ENCODE data around the gene KCNK5. TPM values are rescaled to one million over a fixed set of nuclear protein-coding genes. Genes with fewer than 3 reads are reported as not detected.

Gene KCNK5
- polyA plus RNA-seq, 1 experiment: not detected

GRCh38 chr6:39226639-39227329, 2.5 kb downstream of the KCNK5 start:
- TF ChIP-seq CTCF (IDR thresholded peaks at IDR 0.05; ENCODE audit: low read depth, low read length): no peak
- ChIA-PET POLR2A (no interaction called here), CTCF (no interaction called here)
- no peak for DNase-seq (ENCODE audit: low read depth, low spot score)
- H3K9me3 ChIP-seq (ENCODE audit: control insufficient read depth, insufficient read depth, low read length): peaks cover 6% of the 10 kb centered on the region; the same call in 1 of the 2 replicates
- H3K27me3 ChIP-seq (ENCODE audit: control insufficient read depth, insufficient read depth, low read length): peaks cover 27% of the 10 kb centered on the region
- H3K4me3 ChIP-seq (ENCODE audit: low read depth, low read length): no peak overlapping the region
- H3K27ac ChIP-seq (ENCODE audit: low read depth, low read length): no peak overlapping the region

GRCh38 chr6:39225946-39226437, 3.3 kb downstream of the KCNK5 start:
- CTCF ChIA-PET: no interaction called here
- POLR2A ChIA-PET: no interaction called here

GRCh38 chr6:39225543-39225942, 3.7 kb downstream of the KCNK5 start:
- ChIA-PET CTCF (no interaction called here), POLR2A (no interaction called here)
- no peak overlapping the region for H3K27ac ChIP-seq (ENCODE audit: low read depth, low read length)
- no peak overlapping the region for H3K4me3 ChIP-seq (ENCODE audit: low read depth, low read length)
- DNase-seq (ENCODE audit: low read depth, low spot score): no peak
- peaks cover 6% of the 10 kb centered on the region; the same call in 1 of the 2 replicates for H3K9me3 ChIP-seq (ENCODE audit: control insufficient read depth, insufficient read depth, low read length)
- peaks cover 27% of the 10 kb centered on the region for H3K27me3 ChIP-seq (ENCODE audit: control insufficient read depth, insufficient read depth, low read length)
- TF ChIP-seq CTCF (IDR thresholded peaks at IDR 0.05; ENCODE audit: low read depth, low read length): no peak

More at GRCh38 chr6:39225946-39226437, 3.3 kb downstream of the KCNK5 start:
- DNase-seq (ENCODE audit: low read depth, low spot score): no peak
- H3K4me3 ChIP-seq (ENCODE audit: low read depth, low read length): no peak overlapping the region
- TF ChIP-seq CTCF (IDR thresholded peaks at IDR 0.05; ENCODE audit: low read depth, low read length): no peak
- peaks cover 6% of the 10 kb centered on the region; the same call in 1 of the 2 replicates for H3K9me3 ChIP-seq (ENCODE audit: control insufficient read depth, insufficient read depth, low read length)
- no peak overlapping the region for H3K27ac ChIP-seq (ENCODE audit: low read depth, low read length)
- H3K27me3 ChIP-seq (ENCODE audit: control insufficient read depth, insufficient read depth, low read length): peaks cover 27% of the 10 kb centered on the region

GRCh38 chr6:39224523-39225182, 4.6 kb downstream of the KCNK5 start:
- Histone ChIP-seq H3K9me3 (ENCODE audit: control insufficient read depth, insufficient read depth, low read length) (peaks cover 6% of the 10 kb centered on the region; the same call in 1 of the 2 replicates), H3K27ac (ENCODE audit: low read depth, low read length) (no peak overlapping the region), H3K27me3 (ENCODE audit: control insufficient read depth, insufficient read depth, low read length) (peaks cover 23% of the 10 kb centered on the region), H3K4me3 (ENCODE audit: low read depth, low read length) (no peak overlapping the region)
- POLR2A ChIA-PET: no interaction called here
- CTCF ChIA-PET: no interaction called here
- TF ChIP-seq CTCF (IDR thresholded peaks at IDR 0.05; ENCODE audit: low read depth, low read length): no peak
- no peak for DNase-seq (ENCODE audit: low read depth, low spot score)

GRCh38 chr6:39224011-39224410, 5.3 kb downstream of the KCNK5 start:
- Histone ChIP-seq H3K4me3 (ENCODE audit: low read depth, low read length) (no peak overlapping the region), H3K27me3 (ENCODE audit: control insufficient read depth, insufficient read depth, low read length) (peaks cover 21% of the 10 kb centered on the region), H3K27ac (ENCODE audit: low read depth, low read length) (no peak overlapping the region), H3K9me3 (ENCODE audit: control insufficient read depth, insufficient read depth, low read length) (peaks cover 3% of the 10 kb centered on the region; the same call in 1 of the 2 replicates)
- ChIA-PET CTCF (interaction anchor here (0.5 kb wide), 1 partner anchor 64 kb away, joined by 3 read pairs; no protein-coding TSS in a partner anchor), POLR2A (no interaction called here)
- no peak for DNase-seq (ENCODE audit: low read depth, low spot score)
- no peak for TF ChIP-seq CTCF (IDR thresholded peaks at IDR 0.05; ENCODE audit: low read depth, low read length)

Measured in AG04450 (cell line).